ENCODE measurements around the gene SVEP1. TPM values are rescaled to one million over a fixed set of nuclear protein-coding genes. Genes with fewer than 3 reads are reported as not detected.

The SVEP1 gene
- total and polyA plus RNA-seq, 2 experiments from 2014 or later, result 1.9 to 4.4 TPM

- no peaks in the 10 kb centered on the region for H3K27me3 ChIP-seq
- H3K36me3 ChIP-seq, result no peaks in the 10 kb centered on the region
- no peaks in the 10 kb centered on the region for H3K4me1 ChIP-seq (ENCODE audit: low read depth)
- no peak overlapping the region for H3K27ac ChIP-seq
- H3K4me3 ChIP-seq, result no peak overlapping the region
- TF ChIP-seq, protein P1, sequence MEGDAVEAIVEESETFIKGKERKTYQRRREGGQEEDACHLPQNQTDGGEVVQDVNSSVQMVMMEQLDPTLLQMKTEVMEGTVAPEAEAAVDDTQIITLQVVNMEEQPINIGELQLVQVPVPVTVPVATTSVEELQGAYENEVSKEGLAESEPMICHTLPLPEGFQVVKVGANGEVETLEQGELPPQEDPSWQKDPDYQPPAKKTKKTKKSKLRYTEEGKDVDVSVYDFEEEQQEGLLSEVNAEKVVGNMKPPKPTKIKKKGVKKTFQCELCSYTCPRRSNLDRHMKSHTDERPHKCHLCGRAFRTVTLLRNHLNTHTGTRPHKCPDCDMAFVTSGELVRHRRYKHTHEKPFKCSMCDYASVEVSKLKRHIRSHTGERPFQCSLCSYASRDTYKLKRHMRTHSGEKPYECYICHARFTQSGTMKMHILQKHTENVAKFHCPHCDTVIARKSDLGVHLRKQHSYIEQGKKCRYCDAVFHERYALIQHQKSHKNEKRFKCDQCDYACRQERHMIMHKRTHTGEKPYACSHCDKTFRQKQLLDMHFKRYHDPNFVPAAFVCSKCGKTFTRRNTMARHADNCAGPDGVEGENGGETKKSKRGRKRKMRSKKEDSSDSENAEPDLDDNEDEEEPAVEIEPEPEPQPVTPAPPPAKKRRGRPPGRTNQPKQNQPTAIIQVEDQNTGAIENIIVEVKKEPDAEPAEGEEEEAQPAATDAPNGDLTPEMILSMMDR (IDR thresholded peaks at IDR 0.05; ENCODE audit: low read depth, low read length), result no peak
- no peaks in the 10 kb centered on the region for H3K9me3 ChIP-seq (ENCODE audit: low read depth)
- no peak for DNase-seq (ENCODE audit: low read depth in 1 of 2, low spot score in 1 of 2)
These were observed 7.6 kb downstream of the SVEP1 start for GRCh38 chr9:110571801-110572483.

DNA sequence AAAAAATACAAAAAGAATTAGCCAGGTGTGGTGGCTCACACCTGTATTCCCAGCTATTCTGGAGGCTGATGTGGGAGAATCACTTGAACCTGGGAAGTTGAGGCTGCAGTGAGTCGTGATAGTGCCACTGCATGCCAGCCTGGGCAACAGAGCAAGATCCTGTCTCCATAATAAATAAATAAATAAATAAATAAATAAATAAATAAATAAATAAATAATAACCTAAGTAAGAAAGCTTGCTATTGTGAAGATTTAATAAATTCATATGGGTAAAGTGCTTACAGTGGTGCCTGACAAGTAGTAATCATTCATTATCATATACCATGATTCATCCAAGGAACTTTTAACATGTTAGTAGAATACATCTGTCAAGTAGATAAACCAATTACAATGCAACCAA is 13.4 kb downstream of the SVEP1 start:
- no peaks in the 10 kb centered on the region for H3K36me3 ChIP-seq
- TF ChIP-seq, protein P1 (IDR thresholded peaks at IDR 0.05; ENCODE audit: low read depth, low read length), result no peak
- no peak overlapping the region for H3K27ac ChIP-seq
- DNase-seq (ENCODE audit: low read depth in 1 of 2, low spot score in 1 of 2), result no peak
- H3K27me3 ChIP-seq, result no peaks in the 10 kb centered on the region
- no peaks in the 10 kb centered on the region for H3K9me3 ChIP-seq (ENCODE audit: low read depth)
- no peak overlapping the region for H3K4me3 ChIP-seq
- H3K4me1 ChIP-seq (ENCODE audit: low read depth), result no peaks in the 10 kb centered on the region

DNA sequence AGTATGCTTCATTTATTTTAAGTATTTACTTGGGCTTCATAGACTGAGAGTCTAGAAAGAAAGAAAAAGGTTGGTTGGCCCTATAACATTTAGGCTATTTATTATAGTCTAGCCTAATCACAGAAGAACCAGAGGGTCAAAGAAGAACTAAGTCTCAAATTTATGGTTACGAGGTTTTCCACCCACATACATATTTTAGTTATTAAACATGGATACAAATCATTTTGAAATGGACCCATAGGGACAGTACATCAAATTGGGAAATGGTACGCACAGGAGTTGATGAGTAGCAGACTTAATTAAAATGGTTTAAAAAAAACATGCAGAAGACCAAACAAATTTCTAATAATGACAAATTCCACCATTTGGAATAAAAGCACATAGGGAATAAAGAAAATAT is 17.7 kb downstream of the SVEP1 start:
- Histone ChIP-seq H3K27ac (no peak overlapping the region), H3K4me1 (ENCODE audit: low read depth) (no peaks in the 10 kb centered on the region), H3K4me3 (no peak overlapping the region), H3K36me3 (no peaks in the 10 kb centered on the region), H3K27me3 (no peaks in the 10 kb centered on the region), H3K9me3 (ENCODE audit: low read depth) (no peaks in the 10 kb centered on the region)
- TF ChIP-seq, protein P1 (IDR thresholded peaks at IDR 0.05; ENCODE audit: low read depth, low read length), result no peak
- DNase-seq (ENCODE audit: low read depth in 1 of 2, low spot score in 1 of 2), result no peak

DNA sequence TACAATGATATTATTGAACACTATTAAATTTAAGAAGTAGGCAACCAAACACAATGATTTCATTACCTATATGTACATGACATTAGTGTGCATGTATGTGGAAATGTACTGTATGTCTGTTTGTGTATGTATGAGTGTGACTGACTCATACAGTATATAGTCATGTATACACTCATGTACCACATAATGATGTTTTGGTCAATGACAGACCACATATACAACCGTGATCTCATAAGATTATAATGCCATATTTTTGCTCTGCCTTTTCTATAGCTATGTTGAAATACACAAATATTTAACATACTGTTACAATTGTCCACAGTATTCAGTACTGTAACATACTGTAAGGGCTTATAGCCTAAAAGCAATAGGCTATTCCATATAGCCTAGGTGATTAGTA is 19.7 kb downstream of the SVEP1 start:
- Histone ChIP-seq H3K4me1 (ENCODE audit: low read depth) (no peaks in the 10 kb centered on the region), H3K27me3 (no peaks in the 10 kb centered on the region), H3K4me3 (no peak overlapping the region), H3K9me3 (ENCODE audit: low read depth) (no peaks in the 10 kb centered on the region), H3K27ac (no peak overlapping the region), H3K36me3 (no peaks in the 10 kb centered on the region)
- DNase-seq (ENCODE audit: low read depth in 1 of 2, low spot score in 1 of 2), result no peak
- TF ChIP-seq, protein P1 (IDR thresholded peaks at IDR 0.05; ENCODE audit: low read depth, low read length), result no peak

- Histone ChIP-seq H3K4me1 (ENCODE audit: low read depth) (peaks cover 5% of the 10 kb centered on the region), H3K4me3 (no peak overlapping the region), H3K27me3 (no peaks in the 10 kb centered on the region), H3K9me3 (ENCODE audit: low read depth) (no peaks in the 10 kb centered on the region), H3K27ac (no peak overlapping the region), H3K36me3 (no peaks in the 10 kb centered on the region)
- TF ChIP-seq, protein P1 (IDR thresholded peaks at IDR 0.05; ENCODE audit: low read depth, low read length), result no peak
- DNase-seq (ENCODE audit: low read depth in 1 of 2, low spot score in 1 of 2), result peak in 1 of 2 donors; percentile 98
These were observed 23.8 kb downstream of the SVEP1 start for GRCh38 chr9:110555551-110556331.

All from cardiac muscle cell (in vitro differentiated cells and primary cell).